ENCODE data around the gene PCDH19. TPM values are rescaled to one million over a fixed set of nuclear protein-coding genes. Genes with fewer than 3 reads are reported as not detected.

The PCDH19 gene, protein sequence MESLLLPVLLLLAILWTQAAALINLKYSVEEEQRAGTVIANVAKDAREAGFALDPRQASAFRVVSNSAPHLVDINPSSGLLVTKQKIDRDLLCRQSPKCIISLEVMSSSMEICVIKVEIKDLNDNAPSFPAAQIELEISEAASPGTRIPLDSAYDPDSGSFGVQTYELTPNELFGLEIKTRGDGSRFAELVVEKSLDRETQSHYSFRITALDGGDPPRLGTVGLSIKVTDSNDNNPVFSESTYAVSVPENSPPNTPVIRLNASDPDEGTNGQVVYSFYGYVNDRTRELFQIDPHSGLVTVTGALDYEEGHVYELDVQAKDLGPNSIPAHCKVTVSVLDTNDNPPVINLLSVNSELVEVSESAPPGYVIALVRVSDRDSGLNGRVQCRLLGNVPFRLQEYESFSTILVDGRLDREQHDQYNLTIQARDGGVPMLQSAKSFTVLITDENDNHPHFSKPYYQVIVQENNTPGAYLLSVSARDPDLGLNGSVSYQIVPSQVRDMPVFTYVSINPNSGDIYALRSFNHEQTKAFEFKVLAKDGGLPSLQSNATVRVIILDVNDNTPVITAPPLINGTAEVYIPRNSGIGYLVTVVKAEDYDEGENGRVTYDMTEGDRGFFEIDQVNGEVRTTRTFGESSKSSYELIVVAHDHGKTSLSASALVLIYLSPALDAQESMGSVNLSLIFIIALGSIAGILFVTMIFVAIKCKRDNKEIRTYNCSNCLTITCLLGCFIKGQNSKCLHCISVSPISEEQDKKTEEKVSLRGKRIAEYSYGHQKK (N-terminal part only)
- 0.02 to 0.06 TPM (median 0.05 TPM) in 5 replicates for total RNA-seq (2022; extraction: Qiagen RNA extraction; ENCODE audit: low read depth)

DNA sequence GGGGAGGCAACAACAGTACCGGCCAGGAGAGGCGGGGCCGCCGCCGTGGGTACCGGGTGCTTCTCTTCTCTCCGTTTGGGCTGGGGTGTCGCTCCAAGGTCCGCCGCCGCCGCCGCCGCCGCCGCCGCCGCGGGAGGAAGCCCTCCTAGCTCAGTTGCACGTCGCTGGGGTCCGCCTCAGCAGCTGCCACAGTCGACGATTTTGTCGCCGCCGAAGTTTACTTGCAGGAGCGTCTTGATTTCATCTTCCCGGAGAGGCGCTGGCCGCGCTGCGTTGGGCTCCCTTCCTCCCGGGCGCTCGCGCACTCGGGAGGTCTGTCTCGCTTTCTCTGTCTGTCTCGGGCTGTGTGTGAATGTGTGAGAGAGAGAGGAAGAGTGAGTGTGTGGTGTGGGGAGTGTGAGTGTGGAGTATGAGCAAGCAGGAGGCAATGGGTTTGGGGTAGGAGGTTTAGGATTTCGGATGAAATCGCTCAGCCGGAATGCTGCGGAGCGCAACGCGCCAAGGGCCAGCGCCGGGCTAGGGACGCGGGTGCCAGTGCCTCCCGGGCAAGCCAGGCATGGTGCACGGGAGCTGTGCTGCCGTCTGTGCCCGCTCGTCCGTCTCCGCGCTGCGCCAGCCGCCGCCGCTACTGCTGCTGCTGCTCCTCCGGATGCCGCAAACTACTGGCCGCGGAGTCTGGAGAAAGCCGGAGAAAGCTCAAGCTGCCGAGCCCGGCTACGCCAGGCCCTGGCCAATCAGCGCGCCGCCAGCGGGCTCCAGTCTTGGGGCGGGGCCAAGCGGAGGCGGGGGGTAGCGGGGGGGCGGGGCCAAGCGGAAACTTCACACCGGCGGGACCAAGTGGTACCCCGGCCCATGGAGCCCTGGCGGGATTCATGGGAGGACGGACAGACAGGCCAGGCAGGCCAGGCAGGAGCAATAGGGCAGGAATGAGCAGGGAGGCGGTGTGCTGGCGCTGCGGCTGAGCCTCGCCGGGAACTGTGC is at the start of gene PCDH19:
PCDH19 (minus strand) TSS at position 664 of the 981 bp plus-strand sequence. CDS start 1,676 bp downstream, outside the sequence.

Other genes starting within 250 kb of the PCDH19 start
- gene TNMD, start 174.7 kb upstream of the PCDH19 start, total RNA-seq (2022; extraction: Qiagen RNA extraction; ENCODE audit: low read depth) = not detected in 5 replicates
- 36.5 to 44.1 TPM (median 39.5 TPM) in 5 replicates for gene TSPAN6, start 226.5 kb upstream of the PCDH19 start, total RNA-seq (2022; extraction: Qiagen RNA extraction; ENCODE audit: low read depth)
- 2.2 to 3.1 TPM (median 3.0 TPM) in 5 replicates for gene SRPX2, start 233.9 kb upstream of the PCDH19 start, total RNA-seq (2022; extraction: Qiagen RNA extraction; ENCODE audit: low read depth)

All from A549 treated with CpdA at 1 μM for 4 hours (cell line).